Peyer's patch (tissue), 4 donors: ENCODE measurements around the gene ALAS1. TPM values are rescaled to one million over a fixed set of nuclear protein-coding genes. Genes with fewer than 3 reads are reported as not detected.
A peak's percentile ranks its signal among the peaks of the same experiment; 100 is the strongest.

Experiments used
- DNase-seq, 3 donors: peaks; one replicate each; pipeline ENCODE4 v3.0.0-alpha.2; 2017 to 2019
- H3K27ac ChIP-seq, 4 donors: fragments of 200-600 bp; sonication (generic); one replicate each; pipeline ENCODE4 v1.5.1; 2016 to 2019
- H3K27me3 ChIP-seq, 2 donors: fragments of 200-600 bp; sonication (generic); one replicate each; pipeline ENCODE4 v1.5.1; 2019
- H3K36me3 ChIP-seq, 3 donors: fragments of 200-600 bp; sonication (generic); one replicate each; pipeline ENCODE4 v1.5.1; 2016 to 2019
- H3K4me1 ChIP-seq, 4 donors: fragments of 200-600 bp; sonication (generic); one replicate each; pipeline ENCODE4 v1.5.1; 2016 to 2019
- H3K4me3 ChIP-seq, 4 donors: fragments of 200-600 bp; sonication (generic); 1 replicate in 3 of 4; 2 replicates in 1 of 4; pipeline ENCODE4 v1.5.1; 2016 to 2019; ENCODE audit warnings: mild to moderate bottlenecking in 1 of 4
- H3K9me3 ChIP-seq, 4 donors: fragments of 200-600 bp; sonication (generic); one replicate each; pipeline ENCODE4 v1.5.1; 2016 to 2019; ENCODE audit warnings: mild to moderate bottlenecking in 1 of 4
- POLR2A ChIP-seq, 2 donors: fragments of 450-650 bp; IDR thresholded peaks; one replicate each; pipeline ENCODE4 v1.5.1; 2017; ENCODE audit warnings: antibody characterized with exemption in 2 of 2, mild to moderate bottlenecking in 2 of 2, moderate library complexity in 2 of 2
- total RNA-seq, 4 donors: library from RNA; depleted of rRNA; stranded (reverse); fragments of >200 nt; gene quantifications; one replicate each; pipeline ENCODE4 v1.1.0, GENCODE V29; 2016
- TF ChIP-seq, protein P1 (sequence below), 6 experiments: fragments of 450-650 bp in 4 of 6; fragments of 200-600 bp in 2 of 6; sonication (generic) in 1 of 6; IDR thresholded peaks; one replicate each; pipeline ENCODE4 v1.5.1; 2017 to 2019; ENCODE audit warnings: antibody characterized with exemption in 6 of 6, mild to moderate bottlenecking in 3 of 6, moderate library complexity in 1 of 6

ALAS1 gene
- total RNA-seq, 4 donors from 2014 or later, result 73.3 to 92.8 (median 89.8) TPM

- no peaks in the 10 kb centered on the region for H3K9me3 ChIP-seq
- peaks cover 0 to 26% (median 0%) of the 10 kb centered on the region in 3 donors for H3K36me3 ChIP-seq
- TF ChIP-seq, protein P1, sequence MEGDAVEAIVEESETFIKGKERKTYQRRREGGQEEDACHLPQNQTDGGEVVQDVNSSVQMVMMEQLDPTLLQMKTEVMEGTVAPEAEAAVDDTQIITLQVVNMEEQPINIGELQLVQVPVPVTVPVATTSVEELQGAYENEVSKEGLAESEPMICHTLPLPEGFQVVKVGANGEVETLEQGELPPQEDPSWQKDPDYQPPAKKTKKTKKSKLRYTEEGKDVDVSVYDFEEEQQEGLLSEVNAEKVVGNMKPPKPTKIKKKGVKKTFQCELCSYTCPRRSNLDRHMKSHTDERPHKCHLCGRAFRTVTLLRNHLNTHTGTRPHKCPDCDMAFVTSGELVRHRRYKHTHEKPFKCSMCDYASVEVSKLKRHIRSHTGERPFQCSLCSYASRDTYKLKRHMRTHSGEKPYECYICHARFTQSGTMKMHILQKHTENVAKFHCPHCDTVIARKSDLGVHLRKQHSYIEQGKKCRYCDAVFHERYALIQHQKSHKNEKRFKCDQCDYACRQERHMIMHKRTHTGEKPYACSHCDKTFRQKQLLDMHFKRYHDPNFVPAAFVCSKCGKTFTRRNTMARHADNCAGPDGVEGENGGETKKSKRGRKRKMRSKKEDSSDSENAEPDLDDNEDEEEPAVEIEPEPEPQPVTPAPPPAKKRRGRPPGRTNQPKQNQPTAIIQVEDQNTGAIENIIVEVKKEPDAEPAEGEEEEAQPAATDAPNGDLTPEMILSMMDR (IDR thresholded peaks at IDR 0.05), result no peak
- no peak for TF ChIP-seq POLR2A (IDR thresholded peaks at IDR 0.05)
- no peaks in the 10 kb centered on the region for H3K27me3 ChIP-seq
- H3K4me1 ChIP-seq, result peaks cover 0 to 46% (median 15%) of the 10 kb centered on the region in 4 donors
- peak in 1 of 3 donors; percentile 31 for DNase-seq
- peak overlapping the region; percentile 83 to 99 (median 92) for H3K27ac ChIP-seq
- H3K4me3 ChIP-seq, result peak overlapping the region in 3 of 4 donors; percentile 88 to 94 (median 93)
Measured at GRCh38 chr3:52237006-52237656, 39.2 kb downstream of the ALAS1 start.

DNA sequence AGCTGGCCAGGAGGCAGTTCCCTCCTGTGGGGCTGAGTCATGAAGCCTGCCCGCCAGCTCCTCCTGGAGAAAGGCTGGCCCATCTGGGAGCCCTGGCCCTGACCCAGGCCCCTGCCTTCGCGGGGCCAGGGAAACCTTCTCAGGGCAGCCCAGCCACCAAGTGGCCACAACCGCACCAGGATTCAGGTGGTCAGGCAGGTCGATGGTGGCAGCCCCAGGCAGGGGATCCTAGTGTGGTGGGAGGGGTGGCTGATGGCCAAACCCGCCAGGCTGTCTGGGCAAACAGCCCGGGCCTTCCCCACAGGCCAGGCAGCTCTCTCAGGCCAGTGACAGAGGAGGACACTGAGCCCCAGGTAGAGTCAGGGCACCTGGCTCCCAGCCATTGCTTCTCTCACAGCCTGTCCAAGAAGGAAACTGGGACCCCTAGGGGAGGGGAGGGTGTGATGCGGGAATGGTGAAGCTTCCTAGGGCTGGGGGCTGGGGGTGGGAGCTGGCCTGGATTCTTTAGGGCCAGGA, 39.8 kb downstream of the ALAS1 start:
- H3K36me3 ChIP-seq, result peaks cover 0 to 21% (median 0%) of the 10 kb centered on the region in 3 donors
- TF ChIP-seq, protein P1 (IDR thresholded peaks at IDR 0.05), result no peak
- no peaks in the 10 kb centered on the region for H3K9me3 ChIP-seq
- H3K27ac ChIP-seq, result peak overlapping the region; percentile 83 to 99 (median 92)
- H3K4me3 ChIP-seq, result peak overlapping the region; percentile 88 to 94 (median 91)
- peaks cover 0 to 46% (median 14%) of the 10 kb centered on the region in 4 donors for H3K4me1 ChIP-seq
- peak; percentile 43 to 79 (median 67) for DNase-seq
- no peaks in the 10 kb centered on the region for H3K27me3 ChIP-seq

- Histone ChIP-seq H3K4me3 (peak overlapping the region; percentile 88 to 94 (median 91)), H3K27me3 (no peaks in the 10 kb centered on the region), H3K9me3 (no peaks in the 10 kb centered on the region), H3K27ac (peak overlapping the region; percentile 83 to 99 (median 92)), H3K36me3 (peaks cover 0 to 16% (median 0%) of the 10 kb centered on the region in 3 donors), H3K4me1 (peaks cover 0 to 46% (median 14%) of the 10 kb centered on the region in 4 donors)
- TF ChIP-seq, protein P1 (IDR thresholded peaks at IDR 0.05), result no peak
- DNase-seq, result peak in 2 of 3 donors; percentile 48
Measured at GRCh38 chr3:52238193-52238760, 40.3 kb downstream of the ALAS1 start.

DNA sequence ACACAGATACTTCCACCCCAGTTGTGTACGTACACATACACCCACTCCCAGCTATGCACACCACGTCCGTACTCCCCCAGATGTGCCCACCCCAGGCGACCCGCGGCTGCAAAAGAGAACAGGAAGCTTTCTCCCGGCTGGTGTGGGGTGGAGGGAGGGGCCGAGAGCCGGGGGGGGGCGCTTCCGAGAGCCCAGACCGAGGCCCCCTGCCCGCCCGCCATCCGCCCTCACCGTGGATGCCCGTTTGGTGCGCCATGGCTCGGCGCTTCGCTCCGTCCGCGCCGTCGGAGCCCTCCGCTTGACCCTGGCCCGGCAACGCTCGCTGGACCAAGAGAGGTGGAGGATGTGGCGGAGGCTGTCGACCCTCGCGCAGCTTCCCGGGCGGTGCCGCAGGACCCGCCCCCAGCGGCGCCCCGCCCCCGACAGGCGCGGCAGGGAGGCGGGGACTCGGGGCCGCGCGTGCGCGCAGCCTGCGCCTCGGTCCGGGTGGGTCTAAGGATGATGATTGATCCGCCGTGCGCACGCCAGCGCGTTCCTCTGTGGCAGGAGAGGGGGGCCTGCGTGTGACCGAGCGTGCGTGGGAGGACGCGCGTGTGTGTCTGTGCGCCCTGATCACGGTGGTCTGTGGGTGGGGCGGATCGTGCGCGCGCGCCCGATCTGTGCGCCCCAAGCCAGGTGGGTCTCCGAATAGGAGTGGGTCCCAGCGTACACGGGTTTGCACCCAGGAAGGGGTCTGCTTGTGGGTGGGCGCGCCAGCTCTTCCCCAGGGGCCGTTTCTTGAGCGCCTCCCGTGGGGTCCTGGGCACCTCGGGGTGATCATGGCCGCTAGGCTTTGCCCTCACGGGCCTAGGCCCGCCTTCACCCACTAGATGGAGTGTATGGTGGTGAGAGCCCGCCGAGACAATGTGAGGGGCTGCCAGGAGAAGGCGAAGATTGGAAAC, 41.1 kb downstream of the ALAS1 start, which contains the start of gene TWF2:
Gene TWF2, minus strand, starts transcription at position 398 of the 941 bp plus-strand sequence. Its CDS starts 142 bp downstream, at position 256.
- peak; percentile 77 to 91 (median 87) for DNase-seq
- peak; percentile 50 to 59 for TF ChIP-seq POLR2A (IDR thresholded peaks at IDR 0.05)
- TF ChIP-seq, protein P1 (IDR thresholded peaks at IDR 0.05), result peak; percentile 25 to 61 (median 48)
- peak within 1 kb of the TSS; percentile 88 to 94 (median 91) for H3K4me3 ChIP-seq
- H3K27ac ChIP-seq, result peak within 1 kb of the TSS; percentile 83 to 99 (median 92)
- peaks cover 0 to 12% (median 0%) of the 10 kb centered on the region in 3 donors for H3K36me3 ChIP-seq
- H3K9me3 ChIP-seq, result no peaks in the 10 kb centered on the region
- H3K27me3 ChIP-seq, result no peaks in the 10 kb centered on the region
- peaks cover 0 to 46% (median 16%) of the 10 kb centered on the region in 4 donors for H3K4me1 ChIP-seq
